HFFc6 (cell line): Measurements from ENCODE around the gene PLA2G1B. TPM values are rescaled to one million over a fixed set of nuclear protein-coding genes. Genes with fewer than 3 reads are reported as not detected.

Experiments used
- DNase-seq: peaks from one replicate; pipeline ENCODE4 v3.0.0-alpha.2; 2018
- H3K27ac Mint-ChIP-seq: 2 replicates; pipeline ENCODE4 v1.8.0; 2020; ENCODE audit warnings: mild to moderate bottlenecking, mixed read lengths
- H3K27me3 Mint-ChIP-seq: 2 replicates; pipeline ENCODE4 v1.8.0; 2021; ENCODE audit warnings: mild to moderate bottlenecking, moderate library complexity, mixed read lengths; ENCODE audit not compliant: insufficient read depth
- H3K36me3 Mint-ChIP-seq: 2 replicates; pipeline ENCODE4 v1.8.0; 2021; ENCODE audit warnings: low read depth, mixed read lengths
- H3K4me1 Mint-ChIP-seq: 2 replicates; pipeline ENCODE4 v1.8.0; 2020; ENCODE audit warnings: low read depth, mixed read lengths
- H3K4me3 Mint-ChIP-seq: 2 replicates; pipeline ENCODE4 v1.8.0; 2020; ENCODE audit warnings: mild to moderate bottlenecking, moderate library complexity, mixed read lengths
- H3K9me3 Mint-ChIP-seq: 2 replicates; pipeline ENCODE4 v1.8.0; 2020; ENCODE audit warnings: mild to moderate bottlenecking, mixed read lengths
- total RNA-seq, 6 experiments: library from RNA; stranded (reverse); fragmentation: NEBNext Ultra II Directional; extraction: Animal tissue kit (Norgen Biotek cat#: 25700); gene quantifications; 2 replicates in 1 of 6; 3 replicates in 5 of 6; pipeline ENCODE4 v1.2.3, GENCODE V29; 2021
- TF ChIP-seq, protein P1 (sequence below): fragments of 200-600 bp; sonication (generic); IDR thresholded peaks from 2 replicates; pipeline ENCODE4 v1.5.0; 2021; ENCODE audit warnings: antibody characterized with exemption, mild to moderate bottlenecking

PLA2G1B gene
- total RNA-seq, 6 experiments from 2014 or later = not detected

DNA sequence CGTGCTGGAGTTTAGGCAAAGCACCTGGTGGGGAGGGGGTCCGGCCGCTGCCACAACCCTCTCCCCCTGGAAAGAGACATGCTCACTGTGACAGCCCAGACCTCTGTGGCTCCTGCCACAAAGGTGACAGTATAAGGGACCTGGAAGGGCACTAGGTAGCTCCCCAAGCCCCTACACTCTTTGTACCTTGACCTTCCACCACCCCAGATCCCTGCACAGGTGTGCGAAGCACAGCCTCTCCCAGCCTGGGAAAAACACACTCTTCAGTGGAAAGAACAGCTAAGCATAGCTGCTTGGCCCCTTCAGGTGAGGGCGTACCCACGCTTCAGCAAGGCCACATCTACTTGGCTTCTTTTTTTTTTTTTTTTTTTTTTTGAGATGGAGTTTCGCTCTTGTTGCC is 4.9 kb upstream of the PLA2G1B start:
- Mint-ChIP-seq H3K4me3 (no peak overlapping the region), H3K4me1 (no peaks in the 10 kb centered on the region)
- no peak for DNase-seq

DNA sequence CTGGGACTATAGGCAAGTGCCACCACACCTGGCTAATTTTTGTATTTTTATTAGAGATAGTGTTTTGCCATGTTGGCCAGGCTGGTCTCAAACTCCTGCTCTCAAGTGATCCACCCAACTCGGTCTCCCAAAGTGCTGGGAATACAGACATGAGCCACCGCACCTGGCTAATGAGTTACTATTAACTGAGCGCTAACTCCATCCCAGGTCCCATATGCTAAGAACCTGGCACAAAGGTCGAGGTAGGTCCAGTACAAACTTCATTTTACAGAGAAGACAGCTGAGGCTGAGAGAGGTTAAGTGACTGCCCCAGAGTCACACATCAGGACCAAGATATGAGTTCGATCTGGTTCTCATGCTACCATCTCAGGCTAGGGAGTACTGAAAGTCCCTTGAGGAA is 4.5 kb upstream of the PLA2G1B start:
- no peaks in the 10 kb centered on the region for H3K4me1 Mint-ChIP-seq
- DNase-seq = no peak
- TF ChIP-seq, protein P1, sequence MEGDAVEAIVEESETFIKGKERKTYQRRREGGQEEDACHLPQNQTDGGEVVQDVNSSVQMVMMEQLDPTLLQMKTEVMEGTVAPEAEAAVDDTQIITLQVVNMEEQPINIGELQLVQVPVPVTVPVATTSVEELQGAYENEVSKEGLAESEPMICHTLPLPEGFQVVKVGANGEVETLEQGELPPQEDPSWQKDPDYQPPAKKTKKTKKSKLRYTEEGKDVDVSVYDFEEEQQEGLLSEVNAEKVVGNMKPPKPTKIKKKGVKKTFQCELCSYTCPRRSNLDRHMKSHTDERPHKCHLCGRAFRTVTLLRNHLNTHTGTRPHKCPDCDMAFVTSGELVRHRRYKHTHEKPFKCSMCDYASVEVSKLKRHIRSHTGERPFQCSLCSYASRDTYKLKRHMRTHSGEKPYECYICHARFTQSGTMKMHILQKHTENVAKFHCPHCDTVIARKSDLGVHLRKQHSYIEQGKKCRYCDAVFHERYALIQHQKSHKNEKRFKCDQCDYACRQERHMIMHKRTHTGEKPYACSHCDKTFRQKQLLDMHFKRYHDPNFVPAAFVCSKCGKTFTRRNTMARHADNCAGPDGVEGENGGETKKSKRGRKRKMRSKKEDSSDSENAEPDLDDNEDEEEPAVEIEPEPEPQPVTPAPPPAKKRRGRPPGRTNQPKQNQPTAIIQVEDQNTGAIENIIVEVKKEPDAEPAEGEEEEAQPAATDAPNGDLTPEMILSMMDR = no peak
- no peak overlapping the region for H3K4me3 Mint-ChIP-seq
- H3K9me3 Mint-ChIP-seq = peaks cover 9% of the 10 kb centered on the region; the same call in 1 of the 2 replicates
- H3K36me3 Mint-ChIP-seq = no peaks in the 10 kb centered on the region
- no peak overlapping the region for H3K27ac Mint-ChIP-seq
- peaks cover 26% of the 10 kb centered on the region for H3K27me3 Mint-ChIP-seq

More for the DNA sequence above, 4.9 kb upstream of the PLA2G1B start:
- H3K27me3 Mint-ChIP-seq = peaks cover 26% of the 10 kb centered on the region
- H3K9me3 Mint-ChIP-seq = peaks cover 13% of the 10 kb centered on the region
- TF ChIP-seq, protein P1 = no peak
- peaks cover 2% of the 10 kb centered on the region for H3K36me3 Mint-ChIP-seq
- H3K27ac Mint-ChIP-seq = no peak overlapping the region

DNA sequence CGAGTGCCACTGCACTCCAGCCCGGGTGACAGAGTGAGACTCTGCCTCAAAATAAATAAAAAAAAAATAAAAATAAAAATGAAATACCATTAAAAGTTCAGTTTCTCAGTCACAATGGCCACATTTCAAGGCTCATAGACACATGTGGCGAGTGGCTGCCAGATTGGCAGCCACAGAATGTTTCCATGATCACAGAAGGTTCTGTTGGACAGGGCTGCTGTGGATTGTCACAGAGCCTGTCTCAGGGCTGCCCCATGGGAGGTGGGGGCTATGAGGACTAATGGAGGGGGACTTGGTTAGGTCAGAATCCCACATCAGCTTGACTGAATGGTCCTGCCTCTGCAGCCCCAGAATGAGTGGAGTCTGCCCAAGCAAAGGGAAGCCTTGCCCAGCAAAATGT is 3.8 kb upstream of the PLA2G1B start:
- Mint-ChIP-seq H3K27ac (no peak overlapping the region), H3K36me3 (no peaks in the 10 kb centered on the region), H3K4me3 (no peak overlapping the region), H3K4me1 (no peaks in the 10 kb centered on the region), H3K9me3 (peaks cover 5% of the 10 kb centered on the region; the same call in 1 of the 2 replicates), H3K27me3 (peaks cover 28% of the 10 kb centered on the region)
- TF ChIP-seq, protein P1 = no peak
- no peak for DNase-seq

DNA sequence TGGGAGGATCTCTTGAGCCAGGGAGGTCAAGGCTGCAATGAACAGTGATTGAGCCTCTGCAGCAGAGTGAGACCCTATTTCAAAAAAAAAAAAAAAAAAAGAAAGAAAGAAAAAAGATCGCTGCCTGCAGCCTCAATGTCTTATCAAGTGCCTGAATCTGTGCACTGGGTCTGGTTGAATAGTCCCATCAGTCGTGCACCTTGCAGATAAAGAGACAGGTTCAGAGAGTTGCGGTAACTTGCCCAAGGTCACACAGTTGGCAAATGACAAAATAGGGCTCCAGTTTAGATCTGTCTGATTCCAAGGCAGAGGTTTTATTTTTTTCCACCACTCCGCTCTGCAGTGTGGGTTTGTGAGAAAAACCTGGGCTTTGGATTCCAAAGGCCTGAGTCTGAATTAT is 649 bp upstream of the PLA2G1B start:
- no peak for DNase-seq
- H3K36me3 Mint-ChIP-seq = no peaks in the 10 kb centered on the region
- no peak overlapping the region for H3K4me3 Mint-ChIP-seq
- peaks cover 29% of the 10 kb centered on the region for H3K27me3 Mint-ChIP-seq
- H3K4me1 Mint-ChIP-seq = 0 out of 2 replicates have a peak, but pooled peaks cover 5% of the 10 kb centered on the region
- no peaks in the 10 kb centered on the region for H3K9me3 Mint-ChIP-seq
- no peak overlapping the region for H3K27ac Mint-ChIP-seq
- TF ChIP-seq, protein P1 = no peak

DNA sequence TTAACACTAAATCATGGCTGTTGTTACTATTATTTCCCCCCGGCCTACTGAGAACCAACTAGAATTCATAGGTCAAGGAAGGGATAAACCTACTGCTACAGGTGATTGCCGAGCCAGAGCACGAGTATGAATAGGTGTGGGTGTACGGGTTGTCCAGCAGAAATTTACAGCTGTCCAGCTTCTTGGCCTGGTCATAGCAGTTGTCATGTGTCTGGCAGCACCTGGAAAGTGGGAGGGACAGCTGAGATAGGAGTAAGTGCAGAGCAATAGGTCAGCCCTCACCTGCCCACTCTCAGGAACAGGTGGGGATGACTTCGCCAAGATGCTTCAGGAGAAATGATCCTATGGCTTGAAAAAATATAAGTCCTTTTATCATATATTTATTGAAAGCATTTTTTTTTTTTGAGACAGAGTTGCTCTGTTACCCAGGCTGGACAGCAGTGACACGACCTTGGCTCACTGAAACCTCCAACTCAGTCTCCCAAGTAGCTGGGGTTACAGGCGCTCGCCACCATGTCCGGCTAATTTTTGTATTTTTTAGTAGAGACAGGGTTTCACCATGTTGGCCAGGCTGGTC is 2.6 kb downstream of the PLA2G1B start:
- peak overlapping the region; percentile 94; the same call in 1 of the 2 replicates for H3K4me3 Mint-ChIP-seq
- H3K27ac Mint-ChIP-seq = no peak overlapping the region; the same call in 1 of the 2 replicates
- no peaks in the 10 kb centered on the region for H3K36me3 Mint-ChIP-seq
- H3K9me3 Mint-ChIP-seq = no peaks in the 10 kb centered on the region
- DNase-seq = no peak
- 0 out of 2 replicates have a peak, but pooled peaks cover 5% of the 10 kb centered on the region for H3K4me1 Mint-ChIP-seq
- TF ChIP-seq, protein P1 = no peak
- peaks cover 29% of the 10 kb centered on the region for H3K27me3 Mint-ChIP-seq
